Amniotic epithelial cell (primary cell): Measurements from ENCODE around the gene RIMKLB.
A peak's percentile ranks its signal among the peaks of the same experiment; 100 is the strongest.
"Not testable (repeated sequence)": the region's sequence is repeated elsewhere in the genome, so short reads cannot be mapped to it uniquely, and the experiment has no call there.

ENCODE experiments used
- DNase-seq: peaks from one replicate; pipeline ENCODE4 v3.0.0-alpha.2; 2010; ENCODE audit warnings: low read depth

The RIMKLB gene

DNA sequence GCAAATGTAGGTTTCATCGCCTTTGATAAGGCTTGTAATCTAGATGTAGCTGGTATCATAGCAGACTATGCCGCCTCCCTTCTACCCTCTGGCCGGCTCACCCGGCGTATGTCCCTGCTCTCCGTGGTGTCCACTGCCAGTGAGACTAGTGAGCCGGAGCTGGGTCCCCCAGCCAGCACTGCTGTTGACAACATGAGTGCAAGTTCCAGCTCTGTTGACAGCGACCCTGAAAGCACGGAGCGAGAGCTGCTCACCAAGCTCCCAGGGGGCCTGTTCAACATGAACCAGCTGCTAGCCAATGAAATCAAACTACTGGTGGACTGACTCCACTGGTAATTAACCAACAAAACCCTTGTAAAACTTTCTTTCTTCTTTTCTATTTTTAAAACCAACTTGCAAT is 75.7 kb downstream of the RIMKLB start:
- DNase-seq, result no peak

DNA sequence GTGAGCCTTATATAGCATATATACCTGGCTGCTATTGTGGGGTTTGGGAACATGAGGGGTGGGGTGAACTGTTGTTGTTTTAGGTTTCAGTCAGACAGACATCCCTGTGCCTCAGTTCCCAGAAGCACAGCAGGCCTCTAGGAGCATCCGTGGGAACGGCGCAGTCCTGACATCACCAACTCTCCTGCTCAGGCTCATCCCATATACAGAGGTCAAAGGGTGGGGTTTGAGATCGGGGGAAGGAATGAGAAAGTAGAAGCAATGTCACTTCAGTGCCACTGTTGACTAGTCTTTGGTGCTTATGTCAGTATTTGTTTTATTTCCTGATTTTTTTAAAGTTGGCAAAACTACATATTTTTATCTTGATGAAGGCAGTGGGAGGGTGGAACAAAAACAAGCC is 81.5 kb downstream of the RIMKLB start:
- no peak for DNase-seq

DNA sequence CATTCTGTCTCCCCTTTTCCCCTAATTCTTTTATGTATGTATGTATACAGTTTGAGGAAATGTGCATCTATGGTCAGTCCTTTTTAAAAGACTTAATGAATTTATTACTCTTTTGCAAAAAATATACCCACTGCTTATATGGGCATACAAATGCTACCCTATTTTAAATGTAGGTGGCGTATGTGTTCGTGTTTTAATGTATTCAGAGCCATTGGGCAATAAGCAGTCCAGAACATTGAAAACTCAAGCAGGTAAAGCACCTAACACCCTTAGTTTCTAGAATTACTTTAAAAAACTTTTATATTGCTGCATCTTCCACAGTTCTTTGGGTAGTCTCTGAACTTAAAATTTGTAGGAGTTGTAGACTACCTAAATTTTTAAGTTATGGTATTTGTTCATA is 82.1 kb downstream of the RIMKLB start:
- no peak for DNase-seq

DNA sequence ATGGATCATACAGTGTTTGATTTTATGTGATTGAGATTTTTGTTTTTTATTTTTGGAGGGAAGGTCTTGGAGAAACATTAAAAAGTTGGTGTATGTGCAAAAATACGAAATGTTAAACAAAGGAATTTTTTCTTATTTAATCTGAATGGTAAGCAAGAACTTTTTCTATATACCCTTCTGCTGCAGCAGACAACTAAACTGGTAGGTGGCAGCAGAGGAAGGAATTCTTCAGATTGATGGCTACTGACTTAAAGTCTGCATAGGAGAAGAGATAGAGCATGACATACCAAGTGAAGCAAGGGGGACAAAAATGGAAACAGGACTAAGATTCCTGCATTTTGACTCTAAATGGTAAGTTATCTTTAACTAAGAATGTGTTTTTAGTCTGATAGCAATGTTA is 82.6 kb downstream of the RIMKLB start:
- peak; percentile 54 for DNase-seq

DNA sequence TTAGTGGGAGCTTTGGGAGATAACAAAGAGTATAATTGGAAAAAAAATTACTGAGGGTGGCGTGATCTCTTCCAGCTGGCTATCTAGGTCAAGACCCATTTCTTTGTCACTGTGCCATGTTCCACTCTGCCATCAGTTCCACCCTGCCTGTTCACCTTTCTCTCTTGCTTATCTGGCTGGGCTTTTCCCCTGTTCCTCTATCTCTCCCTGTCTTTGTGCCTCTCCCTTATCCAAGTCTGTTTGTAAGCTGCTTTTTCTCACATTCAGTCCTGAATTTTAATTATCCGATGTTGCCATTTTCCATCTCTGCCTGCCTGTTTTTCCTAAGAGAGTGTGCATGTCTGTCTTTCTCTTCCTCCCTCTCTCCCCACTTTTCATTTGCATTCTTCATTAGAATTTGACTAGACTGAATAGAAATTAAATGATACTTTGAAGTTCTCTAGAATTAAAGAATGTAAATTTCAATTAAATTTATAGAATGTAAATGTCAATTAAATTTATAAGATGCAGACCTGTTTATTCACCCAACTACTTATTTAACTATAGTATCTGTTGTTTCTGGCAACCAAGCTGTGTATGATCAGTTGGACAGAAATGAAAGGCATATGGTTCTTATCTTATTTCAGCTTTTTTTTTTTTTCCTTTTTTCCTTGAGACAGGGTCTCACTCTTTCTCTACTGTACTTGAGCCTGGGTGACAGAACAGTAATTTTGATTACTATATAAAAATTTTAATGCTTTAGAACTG is 83.8 kb downstream of the RIMKLB start:
- DNase-seq, result no peak

DNA sequence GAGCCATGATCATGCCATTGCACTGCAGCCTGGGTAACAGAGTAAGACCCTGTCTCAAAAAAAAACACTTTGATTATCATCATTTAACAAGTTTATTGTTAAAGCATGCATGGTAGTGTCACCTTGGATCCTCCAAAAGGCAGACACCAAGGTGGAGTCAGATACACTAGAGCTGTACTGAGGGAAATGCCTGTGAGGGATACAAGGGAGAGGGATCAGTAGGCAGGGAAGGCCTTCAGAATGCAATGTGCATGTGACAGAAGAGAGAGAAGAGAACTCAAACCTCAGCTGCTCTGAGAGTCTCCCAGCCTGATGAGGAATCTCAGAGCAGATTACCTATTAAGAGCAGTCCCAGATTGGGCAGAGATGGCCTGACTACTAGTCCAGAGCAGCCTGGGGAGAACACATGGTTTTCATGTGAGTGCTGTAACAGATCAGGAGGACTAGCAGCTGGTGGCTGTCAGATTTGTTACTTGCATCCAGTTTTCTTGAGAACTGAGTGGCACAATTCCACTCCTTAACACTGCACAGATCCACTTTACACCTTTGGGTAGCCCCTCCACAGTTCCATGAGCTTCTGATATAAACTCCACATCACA is 86.6 kb downstream of the RIMKLB start:
- DNase-seq, result no peak

DNA sequence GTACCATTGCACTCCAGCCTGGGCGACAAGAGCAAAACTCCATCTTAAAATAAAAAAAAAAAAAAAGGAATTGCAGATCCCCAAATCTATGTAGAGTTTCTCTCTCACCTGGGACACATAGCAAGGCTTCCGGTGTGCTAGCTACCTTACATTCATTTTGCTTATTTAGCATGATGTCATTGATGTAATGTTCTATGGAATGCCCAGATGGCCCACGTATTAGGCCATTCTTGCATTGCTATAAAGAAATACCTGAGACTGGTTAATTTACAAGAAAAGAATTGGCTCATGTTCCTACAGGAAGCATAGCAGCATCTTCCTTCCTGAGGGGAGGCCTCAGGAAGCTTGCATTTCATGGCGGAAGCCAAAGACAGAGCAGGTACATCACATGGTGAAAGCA is 87.7 kb downstream of the RIMKLB start:
- no peak for DNase-seq

DNA sequence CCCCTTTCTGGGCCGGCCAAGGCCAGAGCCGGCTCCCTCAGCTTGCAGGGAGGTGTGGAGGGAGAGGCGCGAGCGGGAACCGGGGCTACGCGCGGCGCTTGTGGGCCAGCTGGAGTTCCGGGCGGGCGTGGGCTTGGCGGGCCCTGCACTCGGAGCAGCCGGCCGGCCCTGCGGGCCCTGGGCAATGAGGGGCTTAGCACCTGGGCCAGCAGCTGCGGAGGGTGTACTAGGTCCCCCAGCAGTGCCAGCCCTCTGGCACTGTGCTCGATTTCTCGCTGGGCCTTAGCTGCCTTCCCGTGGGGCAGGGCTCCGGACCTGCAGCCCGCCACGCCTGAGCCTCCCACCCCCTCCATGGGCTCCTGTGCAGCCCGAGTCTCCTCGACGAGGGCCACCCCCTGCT is 89.4 kb downstream of the RIMKLB start:
- not testable (repeated sequence) for DNase-seq

DNA sequence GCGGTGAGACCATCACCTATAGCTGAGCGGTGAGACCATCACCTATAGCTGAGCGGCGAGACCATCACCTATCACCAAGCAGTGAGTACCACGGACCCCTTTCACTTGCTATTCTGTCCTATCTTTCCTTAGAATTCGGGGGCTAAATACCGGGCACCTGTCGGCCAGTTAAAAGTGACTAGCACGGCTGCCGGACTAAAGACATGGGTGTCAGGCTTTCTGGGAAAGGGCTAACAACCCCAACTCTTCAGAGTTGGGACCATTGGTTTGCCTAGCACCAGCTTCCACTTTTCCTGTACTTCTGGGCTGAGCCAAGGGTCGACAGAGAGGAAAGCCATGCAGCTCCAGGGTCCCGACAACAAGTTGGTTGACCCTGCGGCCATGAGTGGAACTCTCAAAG is 90.9 kb downstream of the RIMKLB start:
- not testable (repeated sequence) for DNase-seq

DNA sequence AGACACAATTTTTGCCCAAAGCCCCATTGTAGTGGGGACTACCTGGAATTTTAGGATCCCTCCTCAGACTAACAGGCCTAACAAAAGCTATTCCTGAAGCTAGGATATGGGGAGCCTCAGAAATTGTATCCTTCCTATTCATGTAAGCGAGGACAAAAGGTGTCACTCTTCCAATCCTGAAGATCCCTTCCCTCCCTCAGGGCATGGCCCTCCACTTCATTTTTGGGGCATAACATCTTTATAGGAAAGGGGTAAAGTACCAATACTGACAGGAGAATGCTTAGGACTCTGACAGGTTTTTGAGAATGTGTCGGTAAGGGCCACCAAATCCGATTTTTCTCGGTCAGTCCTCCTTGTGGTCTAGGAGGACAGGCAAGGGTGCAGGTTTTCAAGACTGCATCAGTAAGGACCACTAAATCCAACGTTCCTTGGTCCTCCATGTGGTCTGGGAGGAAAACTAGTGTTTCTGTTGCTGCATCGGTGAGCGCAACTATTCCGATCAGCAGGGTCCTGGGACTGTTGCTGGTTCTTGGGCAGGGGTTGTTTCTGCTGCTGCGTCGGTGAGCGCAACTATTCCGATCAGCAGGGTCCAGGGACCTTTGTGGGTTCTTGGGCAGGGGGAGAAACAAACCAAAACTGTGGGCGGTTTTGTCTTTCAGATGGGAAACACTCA is 91.7 kb downstream of the RIMKLB start:
- DNase-seq, result not testable (repeated sequence)

DNA sequence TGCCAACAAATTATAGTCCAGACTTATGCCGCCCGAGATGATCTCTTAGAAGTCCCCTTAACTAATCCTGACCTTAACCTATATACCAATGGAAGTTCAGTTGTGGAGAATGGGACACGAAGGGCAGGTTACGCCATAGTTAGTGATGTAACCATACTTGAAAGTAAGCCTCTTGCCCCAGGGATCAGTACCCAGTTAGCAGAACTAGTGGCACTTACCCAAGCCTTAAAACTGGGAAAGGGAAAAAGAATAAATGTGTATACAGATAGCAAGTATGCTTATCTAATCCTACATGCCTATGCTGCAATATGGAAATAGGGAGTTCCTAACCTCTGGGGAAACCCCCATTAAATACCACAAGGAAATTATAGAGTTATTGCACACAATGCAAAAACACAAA is 95.4 kb downstream of the RIMKLB start:
- DNase-seq, result peak; percentile 6

DNA sequence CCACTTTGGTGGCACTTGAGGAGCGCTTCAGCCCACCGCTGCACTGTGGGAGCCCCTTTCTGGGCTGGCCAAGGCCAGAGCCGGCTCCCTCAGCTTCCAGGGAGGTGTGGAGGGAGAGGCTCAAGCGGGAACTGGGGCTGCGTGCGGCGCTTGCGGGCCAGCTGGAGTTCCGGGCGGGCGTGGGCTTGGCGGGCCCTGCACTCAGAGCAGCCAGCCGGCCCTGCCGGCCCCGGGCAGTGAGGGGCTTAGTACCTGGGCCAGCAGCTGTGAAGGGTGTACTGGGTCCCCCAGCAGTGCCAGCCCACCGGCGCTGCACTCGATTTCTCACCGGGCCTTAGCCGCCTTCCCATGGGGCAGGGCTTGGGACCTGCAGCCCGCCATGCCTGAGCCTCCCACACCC is 96.8 kb downstream of the RIMKLB start:
- DNase-seq, result not testable (repeated sequence)

DNA sequence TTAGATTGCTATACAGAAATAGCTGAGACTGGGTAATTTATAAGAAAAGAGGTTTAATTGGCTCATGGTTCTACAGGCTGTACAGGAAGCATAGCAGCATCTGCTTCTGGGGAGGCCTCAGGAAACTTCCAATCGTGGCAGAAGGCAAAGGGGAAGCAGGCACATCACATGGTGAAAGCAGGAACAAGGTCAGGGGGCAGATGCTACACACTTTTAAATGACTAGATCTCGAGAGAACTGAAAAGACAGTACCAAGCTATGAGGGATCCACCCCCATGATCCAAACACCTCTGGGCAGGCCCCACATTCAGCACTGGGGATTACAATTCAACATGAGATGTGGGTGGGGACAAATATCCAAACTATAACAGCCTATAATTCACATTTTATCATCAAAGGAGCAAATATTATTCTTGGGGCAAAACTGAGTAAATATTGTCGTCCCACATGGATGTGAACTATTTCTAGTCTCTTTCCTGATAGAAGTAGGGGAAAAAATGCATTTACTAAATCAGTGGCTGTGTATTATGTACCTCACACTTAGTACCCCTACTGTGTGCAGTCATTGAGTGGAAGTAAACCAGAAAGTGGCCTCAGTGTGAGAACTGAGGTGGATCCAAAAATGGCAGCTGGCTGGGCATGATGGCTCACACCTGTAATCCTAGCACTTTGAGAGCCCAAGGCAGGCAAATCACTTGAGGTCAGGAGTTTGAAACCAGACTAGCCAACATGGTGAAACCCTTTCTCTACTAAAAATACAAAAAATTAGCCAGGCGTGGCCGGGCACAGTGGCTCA is 99.2 kb downstream of the RIMKLB start:
- no peak for DNase-seq

DNA sequence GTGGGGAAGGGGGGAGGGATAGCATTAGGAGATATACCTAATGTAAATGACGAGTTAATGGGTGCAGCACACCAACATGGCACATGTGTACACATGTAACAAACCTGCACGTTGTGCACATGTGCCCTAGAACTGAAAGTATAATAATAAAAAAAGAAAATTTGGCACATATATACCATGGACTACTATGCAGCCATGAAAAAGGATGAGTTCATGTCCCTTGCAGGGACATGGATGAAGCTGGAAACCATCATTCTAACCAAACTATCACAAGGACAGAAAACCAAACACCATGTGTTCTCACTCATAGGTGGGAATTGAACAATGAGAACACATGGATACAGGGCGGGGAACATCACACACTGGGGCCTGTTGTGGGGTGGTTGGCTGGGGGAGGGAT is 103.4 kb downstream of the RIMKLB start:
- DNase-seq, result not testable (repeated sequence)

DNA sequence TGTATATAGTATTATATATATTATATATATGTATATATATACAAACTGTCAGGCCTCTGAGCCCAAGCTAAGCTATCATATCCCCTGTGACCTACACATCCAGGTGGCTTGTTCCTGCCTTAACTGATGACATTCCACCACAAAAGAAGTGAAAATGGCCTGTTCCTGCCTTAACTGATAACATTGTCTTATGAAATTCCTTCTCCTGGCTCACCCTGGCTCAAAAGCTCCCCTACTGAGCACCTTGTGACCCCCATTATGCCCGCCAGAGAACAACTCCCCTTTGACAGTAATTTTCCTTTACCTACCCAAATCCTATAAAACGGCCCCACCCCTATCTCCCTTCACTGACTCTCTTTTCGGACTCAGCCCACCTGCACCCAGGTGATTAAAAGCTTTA is 107.0 kb downstream of the RIMKLB start:
- DNase-seq, result not testable (repeated sequence)

DNA sequence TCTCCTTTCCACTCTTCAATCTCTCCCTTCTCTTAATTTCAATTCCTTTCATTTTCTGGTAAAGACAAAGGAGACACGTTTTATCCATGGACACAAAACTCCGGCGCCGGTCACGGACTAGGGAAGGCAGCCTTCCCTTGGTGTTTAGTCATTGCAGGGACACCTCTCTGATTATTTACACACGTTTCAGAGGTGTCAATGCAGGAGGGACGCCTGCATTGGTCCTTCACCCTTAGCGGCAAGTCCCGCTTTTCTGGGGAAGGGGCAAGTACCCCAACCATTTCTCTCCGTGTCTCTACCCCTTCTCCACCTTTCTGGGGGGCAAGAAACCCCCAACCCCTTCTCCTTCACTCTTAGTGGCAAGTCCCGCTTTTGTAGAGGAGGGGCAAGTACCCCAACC is 107.7 kb downstream of the RIMKLB start:
- DNase-seq, result not testable (repeated sequence)

DNA sequence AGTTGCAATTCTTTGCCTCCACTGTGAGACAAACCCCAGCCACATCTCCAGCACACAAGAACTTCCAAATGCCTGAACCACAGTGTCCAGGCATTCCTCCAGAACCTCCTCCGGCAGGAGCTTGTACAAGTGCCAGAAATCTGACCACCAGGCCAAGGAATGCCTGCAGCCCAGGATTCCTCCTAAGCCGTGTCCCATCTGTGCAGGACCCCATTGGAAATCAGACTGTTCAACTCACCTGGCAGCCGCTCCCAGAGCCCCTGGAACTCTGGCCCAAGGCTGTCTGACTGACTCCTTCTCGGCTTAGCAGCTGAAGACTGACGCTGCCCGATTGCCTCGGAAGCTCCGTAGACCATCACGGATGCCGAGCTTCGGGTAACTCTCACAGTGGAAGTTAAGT is 109.3 kb downstream of the RIMKLB start:
- peak; percentile 30 for DNase-seq

DNA sequence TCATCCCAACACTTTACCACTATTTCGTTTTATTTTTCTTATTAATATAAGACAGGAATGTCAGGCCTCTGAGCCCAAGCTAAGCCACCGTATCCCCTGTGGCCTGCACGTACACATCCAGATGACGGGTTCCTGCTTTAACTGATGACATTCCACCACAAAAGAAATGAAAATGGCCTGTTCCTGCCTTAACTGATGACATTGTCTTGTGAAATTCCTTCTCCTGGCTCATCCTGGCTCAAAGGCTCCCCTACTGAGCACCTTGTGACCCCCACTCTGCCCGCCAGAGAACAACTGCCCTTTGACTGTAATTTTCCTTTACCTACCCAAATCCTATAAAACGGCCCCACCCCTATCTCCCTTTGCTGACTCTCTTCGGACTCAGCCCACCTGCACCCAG is 112.3 kb downstream of the RIMKLB start:
- DNase-seq, result not testable (repeated sequence)

DNA sequence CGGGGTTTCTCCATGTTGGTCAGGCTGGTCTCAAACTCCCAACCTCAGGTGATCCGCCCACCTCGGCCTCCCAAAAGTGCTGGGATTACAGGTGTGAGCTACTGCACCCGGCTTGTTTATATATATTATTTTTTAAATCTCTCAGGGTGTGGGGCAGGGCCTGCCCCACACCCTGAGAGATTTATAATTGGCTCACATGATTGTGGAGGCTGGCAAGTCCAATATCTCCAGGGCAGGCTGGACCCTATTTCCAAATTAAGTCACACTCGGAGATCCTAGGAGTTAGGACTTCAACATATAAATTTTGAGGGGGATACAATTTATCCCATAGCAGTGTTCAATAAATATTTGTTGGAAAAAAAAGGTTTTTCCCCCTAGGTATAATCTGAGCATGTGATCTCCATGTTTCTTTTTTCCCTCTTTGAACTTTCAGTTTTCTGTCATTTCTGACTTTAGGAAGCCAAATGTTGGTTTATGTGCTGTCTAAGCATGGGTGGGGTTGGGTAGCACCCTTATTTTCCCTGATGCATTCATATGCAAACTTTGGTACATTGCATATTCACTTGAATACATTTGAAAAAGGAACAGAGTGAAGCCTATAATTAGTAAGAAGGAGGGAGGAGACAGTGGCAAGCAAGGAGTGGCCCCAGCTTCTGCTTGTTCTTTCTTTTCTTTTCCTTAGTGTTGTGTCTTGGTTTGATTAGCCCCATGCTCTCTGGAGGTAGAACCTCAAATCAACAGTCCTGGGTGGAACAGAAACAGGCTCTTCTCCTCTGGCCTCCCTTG is 116.0 kb downstream of the RIMKLB start:
- no peak for DNase-seq

DNA sequence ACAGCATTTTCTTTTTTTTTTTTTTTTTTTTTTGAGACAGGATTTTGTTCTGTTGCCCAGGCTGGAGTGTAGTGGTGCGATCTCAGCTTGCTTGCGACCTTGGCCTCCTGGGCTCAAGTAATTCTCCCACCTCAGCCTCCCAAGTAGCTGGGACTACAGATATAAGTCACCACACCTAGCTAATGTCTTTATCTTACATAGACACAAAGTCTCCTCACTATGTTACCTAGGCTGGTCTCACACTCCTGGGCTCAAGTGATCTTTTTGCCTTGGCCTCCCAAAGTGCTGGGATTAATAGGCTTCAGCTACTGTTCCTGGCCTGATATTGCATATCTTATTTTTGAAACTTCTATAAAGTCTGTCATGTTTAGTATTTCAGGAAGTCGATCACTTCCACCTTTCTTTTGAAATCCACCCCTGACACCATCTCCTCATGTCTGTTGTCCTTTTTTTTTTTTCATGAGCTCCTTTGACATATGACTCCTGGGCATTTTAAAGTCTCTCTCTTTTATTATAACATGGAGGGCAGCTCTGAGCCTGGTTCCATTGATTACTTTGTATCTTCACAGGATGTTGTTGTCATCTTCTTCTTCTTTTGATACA is 118.8 kb downstream of the RIMKLB start:
- DNase-seq, result no peak

DNA sequence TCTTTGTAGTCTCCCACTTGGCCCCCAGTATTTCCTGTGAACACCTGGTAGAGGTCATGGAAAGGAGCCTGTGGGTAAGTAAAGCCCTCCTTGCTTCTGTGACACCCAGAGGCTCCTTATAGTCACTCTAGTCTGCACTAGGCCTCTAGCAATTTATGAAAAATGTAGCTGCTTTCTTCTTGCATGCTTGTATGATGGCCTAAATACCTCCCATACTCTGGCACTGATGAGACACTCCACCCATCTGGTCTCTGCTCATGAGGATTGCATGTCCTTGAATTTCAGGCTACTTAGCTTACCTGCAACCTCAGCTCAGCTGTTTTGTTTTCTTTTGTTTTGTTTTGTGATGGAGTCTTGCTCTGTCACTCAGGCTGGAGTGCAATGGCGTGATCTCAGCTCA is 120.1 kb downstream of the RIMKLB start:
- no peak for DNase-seq
